Dendritic cell treated with granulocyte-macrophage colony-stimulating factor and Interleukin-4, amounts not matched to agents 40 ng/mL and 50 ng/mL, for 4 days (primary cell): ENCODE measurements around the gene PTAFR.

Experiments
- H3K27ac Mint-ChIP-seq: one replicate; pipeline ENCODE4 v1.8.0; 2022; ENCODE audit warnings: mild to moderate bottlenecking, mixed read lengths
- H3K27me3 Mint-ChIP-seq: one replicate; pipeline ENCODE4 v1.8.0; 2022; ENCODE audit warnings: mild to moderate bottlenecking, mixed read lengths
- H3K36me3 Mint-ChIP-seq: one replicate; pipeline ENCODE4 v1.8.0; 2022; ENCODE audit warnings: low read depth, mixed read lengths
- H3K4me1 Mint-ChIP-seq: one replicate; pipeline ENCODE4 v1.8.0; 2022; ENCODE audit warnings: low read depth, mixed read lengths
- H3K4me3 Mint-ChIP-seq: one replicate; pipeline ENCODE4 v1.8.0; 2022; ENCODE audit warnings: mild to moderate bottlenecking, moderate library complexity, mixed read lengths
- H3K9me3 Mint-ChIP-seq: one replicate; pipeline ENCODE4 v1.8.0; 2022; ENCODE audit warnings: mixed read lengths
- intact Hi-C: fragments of 100-400 bp; cut with micrococcal nuclease; formaldehyde crosslinking; loops from one replicate; pipeline ENCODE4 v1.15.0; 2022

PTAFR gene, protein sequence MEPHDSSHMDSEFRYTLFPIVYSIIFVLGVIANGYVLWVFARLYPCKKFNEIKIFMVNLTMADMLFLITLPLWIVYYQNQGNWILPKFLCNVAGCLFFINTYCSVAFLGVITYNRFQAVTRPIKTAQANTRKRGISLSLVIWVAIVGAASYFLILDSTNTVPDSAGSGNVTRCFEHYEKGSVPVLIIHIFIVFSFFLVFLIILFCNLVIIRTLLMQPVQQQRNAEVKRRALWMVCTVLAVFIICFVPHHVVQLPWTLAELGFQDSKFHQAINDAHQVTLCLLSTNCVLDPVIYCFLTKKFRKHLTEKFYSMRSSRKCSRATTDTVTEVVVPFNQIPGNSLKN

DNA sequence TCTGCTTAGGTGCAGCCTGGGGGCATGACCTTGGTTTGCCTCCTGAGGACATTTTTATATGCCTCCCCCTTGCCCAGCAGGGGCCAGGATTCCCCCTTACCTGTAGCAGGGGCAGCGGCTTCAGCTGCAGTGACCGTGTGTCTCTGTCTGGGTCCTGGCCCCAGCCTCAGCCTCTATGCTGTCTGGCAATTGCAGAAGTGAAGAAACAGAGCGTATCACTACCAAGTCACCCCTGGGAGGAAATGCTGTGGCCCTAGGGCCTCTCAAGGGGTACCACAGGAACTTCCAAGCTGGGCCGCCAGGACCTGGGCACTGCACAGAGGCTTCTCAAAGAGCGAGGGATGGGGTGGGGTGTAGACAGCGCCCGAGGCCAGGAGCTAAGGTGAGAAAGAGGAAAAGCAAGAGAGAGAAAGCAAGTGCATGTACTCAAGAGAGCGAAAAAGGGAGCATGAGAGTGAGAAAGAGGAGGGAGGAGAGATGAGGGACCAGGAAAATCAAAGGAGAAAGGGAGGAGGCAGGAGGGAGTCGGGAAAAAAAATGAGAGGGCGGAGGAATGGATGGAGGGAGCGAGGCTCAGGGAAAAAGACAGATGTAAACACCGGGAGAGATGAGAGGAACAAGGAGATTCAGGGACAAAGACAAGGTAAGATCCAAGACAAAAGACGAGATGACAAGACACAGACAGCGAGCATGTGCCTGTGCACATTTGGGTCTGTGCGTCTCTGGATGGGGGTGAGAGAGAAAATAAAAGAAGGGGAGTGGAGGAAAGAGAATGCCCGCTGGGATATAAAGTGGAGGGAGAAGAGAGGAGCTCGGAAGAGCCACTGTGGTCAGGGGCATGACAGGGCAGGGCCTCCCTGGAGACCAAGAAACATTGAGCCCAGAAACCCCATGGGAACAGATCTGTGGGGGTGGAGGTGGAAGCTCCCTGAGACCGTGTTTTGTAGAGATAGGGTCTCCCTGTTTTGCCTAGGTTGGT is at the start of gene PTAFR:
TSS of gene PTAFR (minus strand) at position 199 of the 979 bp plus-strand sequence. CDS start 25,669 bp downstream, outside the sequence.
- Mint-ChIP-seq H3K27ac (peak within 1 kb of the TSS; percentile 91), H3K9me3 (no peaks in the 10 kb centered on the region), H3K4me1 (peaks cover 60% of the 10 kb centered on the region), H3K36me3 (peaks cover 51% of the 10 kb centered on the region), H3K4me3 (peak within 1 kb of the TSS; percentile 88), H3K27me3 (no peaks in the 10 kb centered on the region)
- intact Hi-C loops = loop anchor here (10.0 kb wide), 2 partner anchors 58 to 312 kb away; partner anchors contain the start of genes ATP5IF1 and DNAJC8

DNA sequence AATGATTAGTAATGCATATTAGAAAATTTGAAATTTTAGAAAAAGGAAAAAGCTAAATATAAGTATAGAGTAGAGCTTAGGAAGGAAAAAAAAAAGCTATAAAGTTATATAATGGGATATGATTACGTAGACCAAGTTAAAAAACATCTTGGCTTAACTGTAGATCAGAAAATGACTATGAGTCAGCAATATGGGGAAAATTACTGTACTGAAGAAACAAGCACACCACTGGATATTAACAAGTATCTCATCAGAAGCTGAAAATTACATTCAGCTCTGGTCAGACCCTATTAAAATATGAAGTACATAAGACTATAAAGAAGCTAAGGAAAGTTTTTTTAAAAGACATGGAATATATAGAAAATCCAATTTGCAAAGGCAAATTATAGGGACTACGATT is 36.8 kb upstream of the PTAFR start:
- H3K4me1 Mint-ChIP-seq = no peaks in the 10 kb centered on the region
- H3K27ac Mint-ChIP-seq = no peak overlapping the region
- peaks cover 88% of the 10 kb centered on the region for H3K36me3 Mint-ChIP-seq
- no peaks in the 10 kb centered on the region for H3K9me3 Mint-ChIP-seq
- H3K27me3 Mint-ChIP-seq = no peaks in the 10 kb centered on the region
- intact Hi-C loops = no loop called here
- H3K4me3 Mint-ChIP-seq = no peak overlapping the region

DNA sequence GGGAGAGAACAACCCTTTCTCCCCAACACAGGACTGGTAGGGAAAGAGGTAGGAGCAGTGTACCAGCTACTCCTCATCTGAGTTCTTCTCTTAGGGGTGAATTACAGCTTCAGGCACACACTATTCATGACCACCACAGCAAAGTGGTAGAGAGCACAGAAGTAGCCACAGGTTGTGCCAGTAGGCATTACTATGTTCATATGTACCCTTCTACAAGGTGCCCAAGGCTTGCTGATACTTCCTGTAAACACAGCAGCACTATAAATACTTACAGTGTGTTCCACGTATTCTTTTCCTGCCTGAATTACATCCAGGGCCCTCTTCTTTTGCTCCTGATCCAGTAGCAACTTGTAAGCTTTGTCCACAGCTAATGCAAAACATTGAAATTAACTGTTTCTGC is 33.2 kb upstream of the PTAFR start:
- intact Hi-C loops = loop anchor here (2.0 kb wide), 1 partner anchor 119 kb away; no protein-coding TSS in a partner anchor
- Mint-ChIP-seq H3K27me3 (no peaks in the 10 kb centered on the region), H3K36me3 (peaks cover 77% of the 10 kb centered on the region), H3K27ac (no peak overlapping the region), H3K4me3 (no peak overlapping the region), H3K4me1 (no peaks in the 10 kb centered on the region), H3K9me3 (no peaks in the 10 kb centered on the region)

DNA sequence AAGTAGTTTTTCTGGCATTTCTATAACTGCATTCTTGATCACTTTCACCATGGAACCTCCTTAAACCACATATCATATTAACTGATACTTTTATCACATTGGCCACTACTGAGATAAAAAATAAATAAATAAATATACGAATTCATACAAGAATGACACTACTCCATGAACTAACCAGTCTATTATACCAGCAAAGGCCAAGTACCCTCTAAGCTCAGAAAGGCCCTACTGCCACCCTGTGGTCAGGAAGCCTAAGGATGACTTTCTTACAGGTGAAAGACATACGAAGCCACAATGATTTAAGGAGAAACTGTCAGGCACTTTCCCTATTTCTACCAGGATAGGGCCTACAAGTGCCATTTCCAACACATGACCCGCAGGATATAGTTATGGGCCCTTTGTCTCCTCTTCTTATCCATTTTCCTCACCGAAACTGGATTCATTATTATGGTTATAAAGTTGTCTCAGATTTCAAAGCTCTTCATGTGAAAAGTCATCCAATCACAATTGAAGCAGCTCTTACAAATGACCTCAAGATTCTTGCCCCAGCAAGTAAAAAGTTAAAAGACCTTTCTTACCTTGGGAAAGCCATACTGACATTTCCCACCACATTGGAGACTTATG is 32.4 kb upstream of the PTAFR start:
- Mint-ChIP-seq H3K27me3 (no peaks in the 10 kb centered on the region), H3K27ac (no peak overlapping the region), H3K9me3 (no peaks in the 10 kb centered on the region), H3K4me3 (no peak overlapping the region), H3K4me1 (no peaks in the 10 kb centered on the region), H3K36me3 (peaks cover 81% of the 10 kb centered on the region)
- intact Hi-C loops = loop anchor here (2.0 kb wide), 1 partner anchor 118 kb away; no protein-coding TSS in a partner anchor

DNA sequence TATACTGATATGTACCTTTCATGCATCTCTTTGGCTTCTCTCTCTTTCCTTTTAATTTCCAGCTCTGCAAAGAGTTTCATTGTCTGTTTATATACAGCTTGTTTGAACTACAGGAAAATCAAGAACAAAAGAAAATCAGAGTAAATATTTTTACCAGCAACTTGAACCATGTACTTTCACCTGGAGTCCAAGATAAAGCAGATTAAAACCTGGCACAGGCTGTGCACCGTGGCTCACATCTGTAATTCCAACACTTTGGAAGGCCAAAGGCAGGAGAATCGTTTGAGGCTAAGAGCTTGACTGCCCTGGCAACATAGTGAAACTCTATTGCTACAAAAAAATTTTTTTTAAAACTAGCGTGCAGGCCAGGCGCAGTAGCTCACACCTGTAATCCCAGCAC is 28.8 kb upstream of the PTAFR start:
- Mint-ChIP-seq H3K9me3 (no peaks in the 10 kb centered on the region), H3K4me3 (no peak overlapping the region), H3K27ac (no peak overlapping the region), H3K36me3 (peaks cover 83% of the 10 kb centered on the region), H3K4me1 (peaks cover under 1% of the 10 kb centered on the region), H3K27me3 (no peaks in the 10 kb centered on the region)
- intact Hi-C loops = no loop called here

DNA sequence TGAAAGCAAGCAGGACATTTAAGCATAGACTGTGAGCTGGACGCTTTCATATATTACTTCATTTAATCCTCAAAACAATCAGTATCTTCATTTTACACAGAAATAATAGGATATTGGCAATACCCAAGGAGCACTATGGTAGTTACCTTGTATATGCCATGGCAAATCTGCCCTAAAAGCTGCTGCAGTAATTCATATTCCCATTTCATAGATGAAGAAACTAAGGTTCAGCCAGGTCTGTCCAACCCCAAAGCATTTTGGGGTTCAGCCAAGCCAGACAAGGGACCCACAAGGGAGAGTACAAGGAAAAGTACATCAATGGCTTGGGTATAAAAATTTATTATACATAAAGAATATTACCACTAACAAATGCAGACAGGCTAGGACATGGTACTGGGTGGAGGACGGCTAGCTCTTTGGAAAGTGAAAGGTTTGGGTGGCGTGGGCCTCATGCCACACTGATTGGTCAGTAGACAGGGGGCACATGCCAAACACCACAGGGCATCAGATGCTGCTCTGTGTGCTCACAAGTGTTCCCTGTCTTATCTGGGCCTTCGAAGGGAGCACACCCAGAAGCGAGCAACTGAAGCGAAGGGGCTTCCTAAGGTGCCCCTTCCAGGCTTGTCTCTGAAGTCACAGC is 23.9 kb upstream of the PTAFR start:
- peaks cover 31% of the 10 kb centered on the region for H3K4me1 Mint-ChIP-seq
- H3K4me3 Mint-ChIP-seq = no peak overlapping the region
- intact Hi-C loops = no loop called here
- no peaks in the 10 kb centered on the region for H3K9me3 Mint-ChIP-seq
- no peak overlapping the region for H3K27ac Mint-ChIP-seq
- no peaks in the 10 kb centered on the region for H3K27me3 Mint-ChIP-seq
- peaks cover 78% of the 10 kb centered on the region for H3K36me3 Mint-ChIP-seq

DNA sequence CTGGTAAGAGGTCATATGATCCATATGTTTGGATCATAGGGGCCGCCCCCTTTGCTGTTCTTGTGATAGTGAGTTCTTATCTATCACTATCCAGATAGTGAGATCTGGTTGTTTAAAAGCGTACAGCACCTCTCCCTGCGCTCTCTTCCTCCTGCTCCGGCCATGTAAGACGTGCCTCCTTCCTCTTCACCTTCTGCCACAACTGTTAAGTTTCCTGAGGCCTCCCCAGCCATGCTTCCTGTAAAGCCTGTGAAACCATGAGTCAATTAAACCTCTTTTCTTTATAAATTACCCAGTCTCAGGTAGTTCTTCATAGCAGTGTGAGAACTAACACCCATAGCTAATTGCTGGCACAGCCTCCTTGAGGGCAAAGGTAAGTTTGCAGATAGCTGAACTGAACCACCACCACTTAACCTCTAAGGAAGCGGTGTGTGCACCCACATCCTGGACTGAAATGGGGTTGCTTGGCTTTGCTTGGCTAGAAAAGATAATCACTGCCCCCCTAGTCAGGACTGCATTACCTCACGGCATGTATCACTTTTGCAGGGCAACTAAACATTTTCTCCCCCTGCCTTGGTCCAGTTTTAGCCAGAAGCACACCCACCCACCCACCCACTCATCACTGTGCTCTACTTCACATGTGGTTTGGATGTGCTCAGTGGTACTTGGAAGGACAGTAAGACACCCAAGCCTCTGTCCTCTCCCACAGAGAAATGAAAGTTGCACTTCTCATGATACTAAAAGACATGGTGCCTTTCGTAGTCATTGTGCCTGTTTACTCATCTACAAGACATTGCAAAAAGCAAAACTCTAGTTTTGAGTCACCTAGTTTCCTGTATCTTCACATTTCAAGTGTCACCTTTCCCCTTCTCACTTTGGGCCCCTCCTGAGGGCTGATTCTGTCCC is 23.1 kb upstream of the PTAFR start:
- Mint-ChIP-seq H3K36me3 (peaks cover 70% of the 10 kb centered on the region), H3K4me3 (no peak overlapping the region), H3K27ac (peak overlapping the region; percentile 12), H3K27me3 (no peaks in the 10 kb centered on the region), H3K4me1 (peaks cover 31% of the 10 kb centered on the region), H3K9me3 (no peaks in the 10 kb centered on the region)
- intact Hi-C loops = loop anchor here (10.0 kb wide), 1 partner anchor 365 kb away; the partner anchor contains the start of gene PPP1R8

DNA sequence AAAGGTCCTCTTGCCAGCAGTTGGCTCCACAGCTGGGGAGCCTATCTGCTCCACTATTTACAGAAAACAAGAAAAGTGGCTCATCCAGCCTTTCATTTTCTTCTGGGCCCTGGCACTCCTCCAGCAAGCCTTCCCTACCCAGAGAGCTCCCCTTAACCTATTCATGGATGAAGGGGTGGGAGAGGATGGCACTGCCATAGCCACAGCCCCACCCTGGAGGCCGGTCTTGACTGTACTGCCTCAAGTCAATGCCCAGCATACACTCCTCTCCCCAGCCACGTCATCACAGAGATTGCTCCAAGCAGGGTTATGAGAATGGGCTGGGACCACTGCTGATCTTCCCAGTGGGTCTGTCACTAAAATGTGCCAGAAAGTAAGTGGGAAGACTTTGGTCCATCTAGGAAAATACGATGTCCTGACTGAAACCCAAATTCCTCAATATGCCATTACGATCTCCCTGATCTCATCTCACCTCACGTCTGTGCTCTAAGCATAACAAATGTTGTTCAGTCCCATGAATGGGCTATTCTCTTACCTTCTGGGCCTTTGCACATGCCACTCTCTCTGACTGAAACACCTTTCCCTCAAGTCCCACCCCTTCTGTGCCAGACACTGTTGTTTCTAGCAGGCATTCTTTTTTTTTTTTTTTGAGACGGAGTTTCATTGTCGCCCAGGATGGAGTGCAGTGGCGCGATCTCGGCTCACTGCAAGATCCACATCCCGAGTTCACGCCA is 21.4 kb upstream of the PTAFR start:
- intact Hi-C loops = loop anchor here (10.0 kb wide), 1 partner anchor 363 kb away; the partner anchor contains the start of gene PPP1R8
- Mint-ChIP-seq H3K4me3 (no peak overlapping the region), H3K27me3 (no peaks in the 10 kb centered on the region), H3K9me3 (no peaks in the 10 kb centered on the region), H3K27ac (peak overlapping the region; percentile 21), H3K36me3 (peaks cover 60% of the 10 kb centered on the region), H3K4me1 (peaks cover 31% of the 10 kb centered on the region)

DNA sequence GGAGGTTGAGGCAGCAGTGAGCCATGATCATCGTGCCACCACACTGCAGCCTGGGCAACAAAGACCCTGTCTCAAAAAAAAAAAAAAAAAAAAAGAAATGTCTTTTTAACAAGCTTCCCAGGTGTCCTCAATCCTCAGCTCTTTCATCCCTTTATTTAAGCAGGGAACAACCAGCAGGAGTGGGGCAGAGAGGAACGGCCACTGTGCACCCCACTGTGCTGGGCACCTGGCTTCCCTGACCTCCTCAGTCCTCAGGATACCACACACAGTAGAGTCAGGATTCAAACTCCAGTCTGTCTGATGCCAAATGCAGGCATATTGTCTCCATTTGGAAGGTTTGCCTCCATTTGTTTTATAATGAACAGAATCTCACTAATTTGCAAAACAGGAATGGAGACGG is 19.8 kb upstream of the PTAFR start:
- no peaks in the 10 kb centered on the region for H3K27me3 Mint-ChIP-seq
- H3K4me1 Mint-ChIP-seq = peaks cover 34% of the 10 kb centered on the region
- H3K27ac Mint-ChIP-seq = peak overlapping the region; percentile 33
- intact Hi-C loops = loop anchor here (10.0 kb wide), 1 partner anchor 362 kb away; the partner anchor contains the start of gene PPP1R8
- H3K9me3 Mint-ChIP-seq = no peaks in the 10 kb centered on the region
- peaks cover 49% of the 10 kb centered on the region for H3K36me3 Mint-ChIP-seq
- no peak overlapping the region for H3K4me3 Mint-ChIP-seq

DNA sequence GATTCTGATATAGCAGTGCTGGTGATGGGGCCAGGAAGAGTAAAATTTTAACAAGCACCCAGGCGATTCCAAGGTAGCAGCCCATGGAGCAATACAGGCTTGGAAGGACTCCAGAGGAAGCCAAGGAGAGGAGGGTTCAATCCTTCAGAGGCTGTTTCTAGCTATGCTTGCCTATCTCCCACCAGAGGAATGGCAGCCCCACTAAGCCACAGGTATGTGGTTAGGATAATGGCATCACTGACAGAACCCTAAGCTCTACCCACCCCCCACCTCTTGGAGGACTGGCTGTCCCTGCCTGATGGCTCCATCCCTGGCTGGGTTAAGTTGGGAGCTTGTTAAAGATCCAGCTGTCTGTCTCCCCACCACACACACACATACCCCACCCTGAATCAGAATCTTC is 19.3 kb upstream of the PTAFR start:
- Mint-ChIP-seq H3K9me3 (no peaks in the 10 kb centered on the region), H3K4me1 (peaks cover 40% of the 10 kb centered on the region), H3K27me3 (no peaks in the 10 kb centered on the region), H3K4me3 (no peak overlapping the region), H3K36me3 (peaks cover 44% of the 10 kb centered on the region), H3K27ac (no peak overlapping the region)
- intact Hi-C loops = loop anchor here (10.0 kb wide), 1 partner anchor 361 kb away; the partner anchor contains the start of gene PPP1R8

DNA sequence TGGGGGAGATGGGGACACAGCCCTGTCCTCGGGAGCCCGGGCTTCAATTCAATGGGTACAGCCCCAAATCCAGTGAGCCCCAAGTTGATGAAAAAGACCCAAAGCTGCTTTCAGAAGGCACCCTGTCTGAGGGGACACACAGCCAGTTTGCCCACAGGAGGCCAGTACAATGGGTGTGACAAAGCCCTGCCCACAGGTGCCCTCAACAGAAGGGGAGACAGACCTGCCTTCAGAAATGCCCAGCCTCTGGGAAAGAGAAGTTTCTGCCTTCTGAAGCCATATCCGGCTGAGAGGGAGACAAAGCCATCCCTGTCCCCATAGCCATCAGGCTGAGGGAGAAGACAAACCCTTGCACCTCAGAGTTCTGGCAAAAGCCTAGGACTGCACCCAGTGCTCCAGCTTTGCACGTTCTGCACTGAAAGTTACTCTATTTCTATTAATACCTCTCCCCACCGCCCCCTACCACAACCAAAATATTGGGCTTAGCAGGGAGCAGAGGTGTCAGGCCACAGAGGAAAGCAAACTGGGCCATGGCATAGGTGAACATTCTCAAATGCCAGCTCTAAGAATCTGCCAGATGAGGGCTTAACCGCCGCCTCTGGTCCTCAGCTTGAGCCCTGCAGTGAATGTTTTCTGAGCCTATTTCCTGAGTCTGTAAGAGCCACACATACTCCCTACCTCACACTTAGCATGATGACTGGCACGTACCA is 18.0 kb upstream of the PTAFR start:
- Mint-ChIP-seq H3K4me3 (no peak overlapping the region), H3K36me3 (peaks cover 31% of the 10 kb centered on the region), H3K27ac (no peak overlapping the region), H3K27me3 (no peaks in the 10 kb centered on the region), H3K4me1 (peaks cover 43% of the 10 kb centered on the region), H3K9me3 (no peaks in the 10 kb centered on the region)
- intact Hi-C loops = loop anchor here (10.0 kb wide), 1 partner anchor 360 kb away; the partner anchor contains the start of gene PPP1R8
